Measurements from ENCODE around the gene FAM13B. TPM values are rescaled to one million over a fixed set of nuclear protein-coding genes. Genes with fewer than 3 reads are reported as not detected.

The FAM13B gene
- polyA plus RNA-seq, 3 donors = 11.5 to 17.0 (median 12.9) TPM

- DNase-seq = no peak
- Mint-ChIP-seq H3K9me3 (no peaks in the 10 kb centered on the region), H3K27ac (no peak overlapping the region), H3K27me3 (ENCODE audit: low read depth in 3 of 3) (no peaks in the 10 kb centered on the region), H3K4me1 (no peaks in the 10 kb centered on the region), H3K4me3 (no peak overlapping the region), H3K36me3 (peaks cover 58 to 62% of the 10 kb centered on the region in 2 donors)
- H3K27ac ChIP-seq (ENCODE audit: low read depth in 1 of 2, low read length in 2 of 2) = no peak overlapping the region
- H3K79me2 ChIP-seq (ENCODE audit: insufficient read depth, low read length) = no peaks in the 10 kb centered on the region
- no peak overlapping the region for H2AFZ ChIP-seq (ENCODE audit: insufficient read depth, low read depth, low read length, poor library complexity, severe bottlenecking)
- H3K4me1 ChIP-seq (ENCODE audit: control insufficient read depth in 1 of 2, insufficient read depth in 2 of 2, low read length in 2 of 2) = no peaks in the 10 kb centered on the region
- H3K9ac ChIP-seq (ENCODE audit: insufficient read depth, low read length, poor library complexity, severe bottlenecking) = no peak overlapping the region
- H3K9me3 ChIP-seq (replicated peaks in 1 of 2; ENCODE audit: control insufficient read depth in 1 of 2, insufficient read depth in 1 of 2, low read length in 2 of 2) = no peaks in the 10 kb centered on the region
- peaks cover 53 to 71% of the 10 kb centered on the region in 2 donors for H3K36me3 ChIP-seq (replicated peaks in 1 of 2; ENCODE audit: control insufficient read depth in 1 of 2, insufficient read depth in 2 of 2, low read length in 2 of 2)
- intact Hi-C loops (cut with micrococcal nuclease) = no loop called here
- no peaks in the 10 kb centered on the region for H3K27me3 ChIP-seq (ENCODE audit: control insufficient read depth in 2 of 2, insufficient read depth in 2 of 2, low read length in 2 of 2)
- no peaks in the 10 kb centered on the region for H4K20me1 ChIP-seq (ENCODE audit: insufficient read depth, low read length)
- no peak overlapping the region for H3K4me2 ChIP-seq (replicated peaks; ENCODE audit: extremely low read depth, low read length, poor library complexity, severe bottlenecking)
- no CpG with 5 or more reads among the region's 1 CpG for WGBS (ENCODE audit: insufficient coverage)
- TF ChIP-seq CTCF (IDR thresholded peaks at IDR 0.05) = no peak
- no peak overlapping the region for H3K4me3 ChIP-seq (replicated peaks in 1 of 3; ENCODE audit: low read depth in 2 of 3, low read length in 3 of 3)
Measured at GRCh38 chr5:137937994-137938750, 94.7 kb downstream of the FAM13B start.

- no peak overlapping the region for H3K9ac ChIP-seq (ENCODE audit: insufficient read depth, low read length, poor library complexity, severe bottlenecking)
- Mint-ChIP-seq H3K9me3 (no peaks in the 10 kb centered on the region), H3K4me1 (no peaks in the 10 kb centered on the region), H3K27ac (no peak overlapping the region), H3K4me3 (no peak overlapping the region), H3K36me3 (peaks cover 35 to 37% of the 10 kb centered on the region in 2 donors), H3K27me3 (ENCODE audit: low read depth in 3 of 3) (no peaks in the 10 kb centered on the region)
- no CpG with 5 or more reads among the region's 3 CpGs for WGBS (ENCODE audit: insufficient coverage)
- intact Hi-C loops (cut with micrococcal nuclease) = no loop called here
- no peaks in the 10 kb centered on the region for H3K4me1 ChIP-seq (ENCODE audit: control insufficient read depth in 1 of 2, insufficient read depth in 2 of 2, low read length in 2 of 2)
- no peak overlapping the region for H3K4me3 ChIP-seq (replicated peaks in 1 of 3; ENCODE audit: low read depth in 2 of 3, low read length in 3 of 3)
- H2AFZ ChIP-seq (ENCODE audit: insufficient read depth, low read depth, low read length, poor library complexity, severe bottlenecking) = no peak overlapping the region
- TF ChIP-seq CTCF (IDR thresholded peaks at IDR 0.05) = no peak
- no peaks in the 10 kb centered on the region for H3K27me3 ChIP-seq (ENCODE audit: control insufficient read depth in 2 of 2, insufficient read depth in 2 of 2, low read length in 2 of 2)
- no peaks in the 10 kb centered on the region for H3K9me3 ChIP-seq (replicated peaks in 1 of 2; ENCODE audit: control insufficient read depth in 1 of 2, insufficient read depth in 1 of 2, low read length in 2 of 2)
- DNase-seq = no peak
- no peaks in the 10 kb centered on the region for H3K79me2 ChIP-seq (ENCODE audit: insufficient read depth, low read length)
- H3K4me2 ChIP-seq (replicated peaks; ENCODE audit: extremely low read depth, low read length, poor library complexity, severe bottlenecking) = no peak overlapping the region
- H3K27ac ChIP-seq (ENCODE audit: low read depth in 1 of 2, low read length in 2 of 2) = no peak overlapping the region
- no peaks in the 10 kb centered on the region for H4K20me1 ChIP-seq (ENCODE audit: insufficient read depth, low read length)
- peaks cover 29 to 46% of the 10 kb centered on the region in 2 donors for H3K36me3 ChIP-seq (replicated peaks in 1 of 2; ENCODE audit: control insufficient read depth in 1 of 2, insufficient read depth in 2 of 2, low read length in 2 of 2)
Measured at GRCh38 chr5:137935694-137936093, 97.2 kb downstream of the FAM13B start.
